OCI-LY7 (cell line): ENCODE measurements around the gene CSTF2. TPM values are rescaled to one million over a fixed set of nuclear protein-coding genes. Genes with fewer than 3 reads are reported as not detected.

ENCODE experiments used
- BruUV-seq: library from RNA; stranded (reverse); fragments of 400-500 nt; replicated peaks from 2 replicates; lab custom pipeline; 2021; lab: Mats Ljungman, UMichigan
- CTCF ChIA-PET: fragments of 300-600 bp; sonication (Branson Sonifier 250); formaldehyde crosslinking; loops from one replicate; lab custom pipeline; 2022; ENCODE audit warnings: antibody characterized with exemption; ENCODE audit not compliant: unreplicated experiment; lab: Charles Lee
- POLR2A ChIA-PET: fragments of 300-600 bp; sonication (Branson Sonifier 250); formaldehyde crosslinking; loops from one replicate; lab custom pipeline; 2022; ENCODE audit warnings: antibody characterized with exemption; lab: Charles Lee
- DNase-seq: peaks from one replicate; pipeline ENCODE4 v3.0.0-alpha.2; 2015; ENCODE audit warnings: low spot score
- H2AFZ ChIP-seq: fragments of 200-600 bp; sonication (generic), shearing (Covaris generic); 2 replicates; pipeline ENCODE4 v1.6.1; 2014; ENCODE audit warnings: mild to moderate bottlenecking, antibody characterized with exemption, low read length, moderate library complexity
- H3K27ac ChIP-seq: fragments of 200-600 bp; sonication (generic); 2 replicates; pipeline ENCODE4 v1.5.1; 2014; ENCODE audit warnings: mixed run types, low read depth, mild to moderate bottlenecking, moderate library complexity, low read length, inconsistent platforms; ENCODE audit not compliant: poor library complexity, severe bottlenecking
- H3K36me3 ChIP-seq: fragments of 200-600 bp; sonication (generic); 2 replicates; pipeline ENCODE4 v1.6.1; 2014; ENCODE audit warnings: mild to moderate bottlenecking, antibody characterized with exemption, low read length, moderate library complexity, mixed read lengths; ENCODE audit not compliant: insufficient read depth
- H3K4me1 ChIP-seq: fragments of 200-600 bp; sonication (generic); 2 replicates; pipeline ENCODE4 v1.5.1; 2014; ENCODE audit warnings: mild to moderate bottlenecking, low read length; ENCODE audit not compliant: insufficient read depth, poor library complexity, severe bottlenecking
- H3K4me2 ChIP-seq: fragments of 200-600 bp; sonication (generic); 2 replicates; pipeline ENCODE4 v1.6.1; 2014; ENCODE audit warnings: mild to moderate bottlenecking, low read length
- H3K4me3 ChIP-seq: fragments of 200-600 bp; sonication (generic); 2 replicates; pipeline ENCODE4 v1.5.1; 2014; ENCODE audit warnings: mild to moderate bottlenecking, low read depth, low read length; ENCODE audit not compliant: poor library complexity, severe bottlenecking
- H3K79me2 ChIP-seq: fragments of 200-600 bp; sonication (generic); 2 replicates; pipeline ENCODE4 v1.6.1; 2016; ENCODE audit warnings: low read depth, mild to moderate bottlenecking, low read length, moderate library complexity, mixed read lengths; ENCODE audit not compliant: insufficient read depth
- H3K9me2 ChIP-seq: fragments of 200-600 bp; sonication (generic); 2 replicates; pipeline ENCODE4 v1.6.1; 2016; ENCODE audit warnings: mild to moderate bottlenecking, low read length, mixed read lengths; ENCODE audit not compliant: insufficient read depth
- H3K9me3 ChIP-seq: fragments of 200-600 bp; sonication (generic); 2 replicates; pipeline ENCODE4 v1.6.1; 2014; ENCODE audit warnings: mild to moderate bottlenecking, mixed run types, low read length, mixed read lengths
- H4K20me1 ChIP-seq: fragments of 200-600 bp; sonication (generic); 2 replicates; pipeline ENCODE4 v1.6.1; 2014; ENCODE audit warnings: mild to moderate bottlenecking, antibody characterized with exemption, low read length, moderate library complexity, mixed read lengths; ENCODE audit not compliant: insufficient read depth
- CTCF ChIP-seq: fragments of 200-600 bp; sonication (generic); conservative IDR thresholded peaks from 2 replicates; pipeline ENCODE4 v1.5.1; 2014; ENCODE audit warnings: mild to moderate bottlenecking, antibody characterized with exemption, low read length, moderate library complexity, mixed read lengths
- EZH2phosphoT487 ChIP-seq: fragments of 200-600 bp; sonication (generic); IDR thresholded peaks from 2 replicates; pipeline ENCODE4 v1.6.1; 2018; ENCODE audit warnings: low read depth, borderline replicate concordance, mild to moderate bottlenecking, mixed run types, antibody characterized with exemption, low read length, moderate library complexity, mixed read lengths
- intact Hi-C: fragments of 100-400 bp; cut with micrococcal nuclease; formaldehyde crosslinking; loops from one replicate; pipeline ENCODE4 v1.10.0; 2022; ENCODE audit not compliant: unreplicated experiment
- total RNA-seq, 2 experiments: library from RNA; depleted of rRNA in 1 of 2; stranded (reverse); fragments of >200 nt in 1 of 2; shearing (Covaris generic) in 1 of 2; gene quantifications; 2 replicates each; pipeline ENCODE4 v1.2.3, GENCODE V29; 2014 to 2022

CSTF2 gene
- total RNA-seq, 2 experiments from 2014 or later, result 26.5 to 32.6 TPM

- no peaks in the 10 kb centered on the region for H3K9me2 ChIP-seq
- no peaks in the 10 kb centered on the region for H3K36me3 ChIP-seq
- H3K4me3 ChIP-seq, result no peak overlapping the region
- intact Hi-C loops, result no loop called here
- BruUV-seq, result no TSS peak
- ChIA-PET CTCF (no interaction called here), POLR2A (interaction anchor here (0.6 kb wide), 1 partner anchor 361 kb away, joined by 3 read pairs; no protein-coding TSS in a partner anchor)
- no peak for DNase-seq
- no peak overlapping the region for H2AFZ ChIP-seq
- no peak overlapping the region for H3K4me2 ChIP-seq
- no peak overlapping the region for H3K27ac ChIP-seq
- H4K20me1 ChIP-seq, result no peaks in the 10 kb centered on the region
- TF ChIP-seq EZH2phosphoT487 (no peak), CTCF (no peak)
- no peaks in the 10 kb centered on the region for H3K9me3 ChIP-seq
- H3K4me1 ChIP-seq, result no peaks in the 10 kb centered on the region
- no peaks in the 10 kb centered on the region for H3K79me2 ChIP-seq
Measured at GRCh38 chrX:100863326-100863864, 43.2 kb downstream of the CSTF2 start.

- Histone ChIP-seq H2AFZ (no peak overlapping the region), H3K79me2 (no peaks in the 10 kb centered on the region), H3K27ac (no peak overlapping the region), H3K9me2 (no peaks in the 10 kb centered on the region), H3K36me3 (no peaks in the 10 kb centered on the region), H3K4me2 (no peak overlapping the region), H3K9me3 (no peaks in the 10 kb centered on the region), H3K4me3 (no peak overlapping the region), H3K4me1 (no peaks in the 10 kb centered on the region), H4K20me1 (no peaks in the 10 kb centered on the region)
- intact Hi-C loops, result no loop called here
- POLR2A ChIA-PET, result interaction anchor here (0.5 to 0.6 kb wide), 2 partner anchors 316 to 786 kb away, joined by 3 read pairs; no protein-coding TSS in a partner anchor
- no TSS peak for BruUV-seq
- CTCF ChIA-PET, result no interaction called here
- TF ChIP-seq CTCF (no peak), EZH2phosphoT487 (no peak)
- DNase-seq, result no peak
Measured at GRCh38 chrX:100864657-100865391, 44.6 kb downstream of the CSTF2 start.

GRCh38 chrX:100868273-100868672 lies 48.1 kb downstream of the CSTF2 start:
- H3K9me2 ChIP-seq, result no peaks in the 10 kb centered on the region
- H3K4me1 ChIP-seq, result no peaks in the 10 kb centered on the region
- ChIA-PET CTCF (no interaction called here), POLR2A (no interaction called here)
- intact Hi-C loops, result no loop called here
- H3K79me2 ChIP-seq, result no peaks in the 10 kb centered on the region
- no TSS peak for BruUV-seq
- H3K4me3 ChIP-seq, result no peak overlapping the region
- no peak for TF ChIP-seq EZH2phosphoT487
- no peak for TF ChIP-seq CTCF
- H2AFZ ChIP-seq, result no peak overlapping the region
- H3K9me3 ChIP-seq, result no peaks in the 10 kb centered on the region
- H3K27ac ChIP-seq, result no peak overlapping the region
- no peak overlapping the region for H3K4me2 ChIP-seq
- DNase-seq, result no peak
- H3K36me3 ChIP-seq, result no peaks in the 10 kb centered on the region
- no peaks in the 10 kb centered on the region for H4K20me1 ChIP-seq
